ACC112 (cell line): ENCODE results near the gene PCYOX1L.

Experiments used
- H2AFZ ChIP-seq: fragments of 200-600 bp; sonication (generic); one replicate; pipeline ENCODE4 v1.6.0; 2017; ENCODE audit warnings: antibody characterized with exemption, low read length; ENCODE audit not compliant: unreplicated experiment
- H3K27ac ChIP-seq: fragments of 200-600 bp; sonication (generic); 2 replicates; pipeline ENCODE4 v1.5.1; 2014; ENCODE audit warnings: low read depth, mild to moderate bottlenecking, antibody characterized with exemption, low read length, moderate library complexity
- H3K27me3 ChIP-seq: fragments of 200-600 bp; sonication (generic); 2 replicates; pipeline ENCODE4 v1.6.1; 2014; ENCODE audit warnings: mild to moderate bottlenecking, antibody characterized with exemption, low read length, moderate library complexity, mixed read lengths; ENCODE audit not compliant: insufficient read depth
- H3K36me3 ChIP-seq: fragments of 200-600 bp; sonication (generic); 2 replicates; pipeline ENCODE4 v1.6.1; 2016; ENCODE audit warnings: mild to moderate bottlenecking, antibody characterized with exemption, low read length, moderate library complexity, mixed read lengths; ENCODE audit not compliant: insufficient read depth
- H3K4me1 ChIP-seq: fragments of 200-600 bp; sonication (generic); one replicate; pipeline ENCODE4 v1.6.1; 2016; ENCODE audit warnings: low read length, mixed read lengths; ENCODE audit not compliant: insufficient read depth, unreplicated experiment, control insufficient read depth
- H3K4me3 ChIP-seq: fragments of 200-600 bp; sonication (generic); 2 replicates; pipeline ENCODE4 v1.5.1; 2014; ENCODE audit warnings: mild to moderate bottlenecking, low read depth, low read length
- H3K79me2 ChIP-seq: fragments of 200-600 bp; sonication (generic); one replicate; pipeline ENCODE4 v1.6.0; 2016; ENCODE audit warnings: low read length; ENCODE audit not compliant: control insufficient read depth, unreplicated experiment, insufficient read depth

PCYOX1L gene

DNA sequence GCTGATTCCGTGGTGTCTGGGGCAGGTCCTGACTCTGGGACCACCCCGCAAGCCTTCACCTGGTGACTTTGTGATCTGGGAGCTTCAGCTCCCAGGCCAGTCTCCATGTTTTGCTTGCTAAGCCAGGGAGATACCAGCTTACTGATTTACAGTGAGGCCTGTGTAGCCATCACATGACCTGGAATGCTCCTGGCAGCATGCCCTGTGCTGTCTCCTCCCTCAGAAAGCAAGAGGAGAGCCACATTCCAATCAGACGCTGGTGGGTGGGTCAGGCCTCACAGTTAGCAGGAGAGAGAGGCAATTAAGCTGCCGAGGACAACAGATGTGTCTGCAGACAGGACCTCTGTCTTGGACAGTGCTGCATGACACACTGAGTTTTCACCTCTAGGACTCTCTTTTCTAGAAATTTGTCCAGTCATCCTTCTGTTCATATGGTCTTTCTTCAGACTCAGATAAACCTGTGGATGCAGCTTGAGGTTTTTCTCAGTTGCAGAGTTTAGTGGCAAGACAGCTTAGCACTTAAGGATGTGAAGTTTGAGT lies 37.0 kb upstream of the PCYOX1L start:
- H3K79me2 ChIP-seq: no peaks in the 10 kb centered on the region
- H3K4me3 ChIP-seq: no peak overlapping the region
- peak overlapping the region; percentile 59 for H2AFZ ChIP-seq
- H3K36me3 ChIP-seq: no peaks in the 10 kb centered on the region
- H3K27ac ChIP-seq: peak overlapping the region; percentile 69
- H3K27me3 ChIP-seq: no peaks in the 10 kb centered on the region
- H3K4me1 ChIP-seq: peaks cover 27% of the 10 kb centered on the region

DNA sequence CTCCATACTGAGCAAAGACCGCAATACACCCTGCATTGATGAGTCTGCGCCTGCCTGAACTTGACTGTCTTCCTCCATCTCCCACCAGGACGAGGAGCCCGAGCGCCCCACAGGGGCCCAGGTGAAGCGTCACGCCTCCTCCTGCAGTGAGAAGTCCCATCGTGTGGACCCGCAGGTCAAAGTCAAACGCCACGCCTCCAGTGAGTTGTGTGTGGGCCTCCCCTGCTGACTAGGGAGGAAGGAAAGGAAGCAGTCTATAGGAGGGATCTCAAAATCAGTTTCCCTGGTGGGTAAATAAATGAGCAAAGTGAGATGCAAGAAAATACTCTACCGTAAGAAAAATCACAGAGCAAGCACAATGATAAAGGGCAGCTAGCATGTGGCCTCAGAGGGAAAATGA lies 35.3 kb upstream of the PCYOX1L start:
- Histone ChIP-seq H3K36me3 (no peaks in the 10 kb centered on the region), H3K27ac (peak overlapping the region; percentile 86), H3K4me3 (no peak overlapping the region), H3K4me1 (peaks cover 27% of the 10 kb centered on the region), H3K79me2 (no peaks in the 10 kb centered on the region), H3K27me3 (no peaks in the 10 kb centered on the region), H2AFZ (no peak overlapping the region)

DNA sequence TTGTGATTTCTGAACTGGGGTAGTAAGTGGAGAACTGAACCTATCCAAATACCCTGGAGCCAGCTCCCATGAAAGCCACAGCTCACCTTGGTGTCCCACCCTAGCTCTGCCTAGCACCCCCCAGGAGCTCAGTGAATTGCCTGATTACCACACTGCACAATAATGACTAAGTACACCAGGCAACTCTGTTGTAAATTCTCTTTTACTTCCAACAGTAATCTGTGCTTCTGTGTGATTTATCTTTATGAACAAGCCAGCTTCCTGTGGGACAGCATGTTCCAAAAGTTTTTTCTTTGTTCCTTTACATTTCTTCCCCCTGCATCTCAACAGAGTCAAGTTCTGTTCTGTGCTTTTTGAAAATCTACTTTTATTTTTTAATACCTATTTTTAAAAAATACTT lies 34.6 kb upstream of the PCYOX1L start:
- Histone ChIP-seq H3K27me3 (no peaks in the 10 kb centered on the region), H3K36me3 (no peaks in the 10 kb centered on the region), H3K4me1 (peaks cover 27% of the 10 kb centered on the region), H2AFZ (no peak overlapping the region), H3K79me2 (no peaks in the 10 kb centered on the region), H3K27ac (peak overlapping the region; percentile 86), H3K4me3 (no peak overlapping the region)

DNA sequence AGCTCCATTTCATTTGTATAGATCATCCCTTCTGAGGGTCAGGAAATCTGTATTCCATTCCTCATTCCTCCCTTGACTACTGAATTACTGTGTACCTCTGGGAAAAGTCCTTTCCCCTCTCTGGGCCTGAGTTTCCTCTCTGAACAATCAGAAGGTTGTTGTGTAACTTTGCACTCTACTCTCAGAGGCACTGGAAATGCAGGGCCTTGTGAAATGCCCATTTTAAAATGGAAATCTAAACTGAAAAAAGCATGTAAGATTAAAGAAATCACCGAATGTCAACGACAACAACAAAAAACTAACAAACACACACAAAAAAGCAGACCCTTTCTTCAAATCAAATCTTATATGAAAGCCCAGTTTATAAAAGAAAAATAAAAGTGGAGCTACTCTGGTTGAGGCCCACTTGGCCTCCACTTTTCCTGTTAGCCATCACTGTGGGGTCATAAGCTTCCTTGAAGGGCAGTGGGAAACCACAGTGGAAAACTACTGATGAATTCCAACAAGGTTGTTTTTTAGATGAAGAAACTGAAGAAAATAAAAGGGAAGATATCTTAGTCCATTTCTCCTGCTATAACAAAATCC lies 34.1 kb upstream of the PCYOX1L start:
- no peaks in the 10 kb centered on the region for H3K79me2 ChIP-seq
- H3K27me3 ChIP-seq: no peaks in the 10 kb centered on the region
- peak overlapping the region; percentile 1 for H2AFZ ChIP-seq
- H3K4me3 ChIP-seq: no peak overlapping the region
- H3K4me1 ChIP-seq: peaks cover 27% of the 10 kb centered on the region
- H3K36me3 ChIP-seq: no peaks in the 10 kb centered on the region
- H3K27ac ChIP-seq: peak overlapping the region; percentile 86

DNA sequence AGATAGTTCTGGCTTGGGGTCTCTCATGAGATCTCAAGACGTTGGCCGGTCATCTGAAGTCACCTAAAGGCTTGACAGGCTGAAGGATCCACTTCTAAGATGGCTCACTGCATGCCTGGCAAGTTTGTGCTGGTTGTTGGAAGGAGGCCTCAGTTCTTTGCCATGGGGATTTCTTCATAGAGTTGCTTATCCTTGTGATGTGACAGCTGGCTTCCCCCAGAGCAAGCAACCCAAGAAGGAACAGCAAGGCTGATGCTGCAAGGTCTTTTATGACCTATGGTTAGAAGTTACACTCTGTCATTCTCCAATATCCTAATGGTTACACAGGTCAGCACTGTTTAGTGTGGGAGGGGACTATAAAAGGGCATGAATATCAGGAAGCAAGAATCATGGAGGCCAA lies 33.2 kb upstream of the PCYOX1L start:
- peaks cover 27% of the 10 kb centered on the region for H3K4me1 ChIP-seq
- no peak overlapping the region; the same call in 1 of the 2 replicates for H3K27ac ChIP-seq
- H2AFZ ChIP-seq: no peak overlapping the region

DNA sequence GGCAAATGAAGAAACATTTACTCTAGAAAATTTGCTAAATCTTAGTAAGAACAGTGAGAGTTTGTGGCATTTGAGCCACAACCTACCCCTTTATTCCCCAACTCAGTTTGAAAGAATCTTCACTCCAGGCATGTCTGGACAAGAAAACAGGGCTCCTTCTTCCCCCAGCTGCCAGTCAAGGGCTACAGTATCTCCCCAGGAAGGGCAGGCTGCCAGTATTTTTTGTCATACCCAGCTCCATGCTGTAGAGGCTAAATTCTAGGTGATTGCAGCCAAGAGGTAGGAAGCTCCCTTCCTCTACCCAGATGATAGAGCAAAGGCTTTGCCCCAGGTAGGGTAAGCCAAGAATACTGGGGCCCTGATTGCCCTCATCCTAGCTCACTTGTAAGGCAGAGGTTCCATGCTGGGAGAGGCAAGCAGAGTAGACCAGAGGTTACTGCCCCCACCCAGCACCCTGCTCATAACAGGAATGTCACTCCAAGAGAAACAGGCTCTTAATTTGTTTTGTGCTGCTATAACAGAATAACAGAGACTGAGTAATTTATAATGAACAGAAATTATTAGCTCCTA lies 32.6 kb upstream of the PCYOX1L start:
- Histone ChIP-seq H3K27ac (no peak overlapping the region), H3K4me1 (peaks cover 24% of the 10 kb centered on the region), H3K36me3 (no peaks in the 10 kb centered on the region), H3K79me2 (no peaks in the 10 kb centered on the region), H3K4me3 (no peak overlapping the region), H3K27me3 (no peaks in the 10 kb centered on the region), H2AFZ (no peak overlapping the region)

More for the DNA sequence above, 33.2 kb upstream of the PCYOX1L start:
- no peak overlapping the region for H3K4me3 ChIP-seq
- H3K36me3 ChIP-seq: no peaks in the 10 kb centered on the region
- no peaks in the 10 kb centered on the region for H3K79me2 ChIP-seq
- H3K27me3 ChIP-seq: no peaks in the 10 kb centered on the region

DNA sequence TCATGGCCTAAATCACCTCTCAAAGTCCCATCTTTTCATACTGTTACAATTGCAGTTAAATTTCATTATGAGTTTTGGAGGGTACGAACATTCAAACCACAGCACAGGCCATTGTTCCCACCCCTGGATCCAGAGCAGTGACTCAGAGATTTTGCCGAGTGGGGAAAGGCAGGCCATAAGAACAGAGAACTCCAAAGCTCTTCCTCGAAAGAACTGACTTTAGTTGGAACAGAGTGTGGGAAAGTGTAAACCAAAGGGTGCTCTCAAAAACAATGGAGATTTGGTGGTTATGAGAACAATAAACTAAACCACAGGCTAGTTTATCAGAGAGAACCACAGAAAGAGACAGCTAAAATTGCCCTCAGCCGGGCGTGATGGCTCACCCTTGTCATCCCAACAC lies 32.0 kb upstream of the PCYOX1L start:
- Histone ChIP-seq H2AFZ (no peak overlapping the region), H3K4me1 (peaks cover 18% of the 10 kb centered on the region), H3K4me3 (no peak overlapping the region), H3K27ac (no peak overlapping the region), H3K27me3 (no peaks in the 10 kb centered on the region), H3K79me2 (no peaks in the 10 kb centered on the region), H3K36me3 (no peaks in the 10 kb centered on the region)

DNA sequence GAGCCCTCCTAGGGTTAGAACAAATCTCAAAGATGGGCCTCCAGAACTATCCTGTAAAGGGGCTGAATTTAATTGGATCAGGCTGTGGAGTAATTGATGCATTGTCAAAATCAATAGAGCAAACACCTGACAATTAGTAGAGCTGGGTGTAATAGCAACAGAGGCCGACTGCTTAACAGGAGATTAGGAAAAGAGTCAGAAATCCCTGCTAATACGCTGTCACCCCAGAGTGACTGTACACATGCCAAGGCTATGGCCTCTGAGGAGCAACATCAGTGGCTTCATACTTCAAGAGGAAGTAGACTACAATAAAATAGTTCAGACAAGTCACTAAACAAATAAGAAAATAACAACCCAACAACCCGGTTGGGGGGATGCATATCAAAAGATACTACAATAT lies 31.2 kb upstream of the PCYOX1L start:
- Histone ChIP-seq H3K4me3 (no peak overlapping the region), H2AFZ (no peak overlapping the region), H3K79me2 (no peaks in the 10 kb centered on the region), H3K27ac (no peak overlapping the region), H3K27me3 (no peaks in the 10 kb centered on the region), H3K4me1 (peaks cover 12% of the 10 kb centered on the region), H3K36me3 (no peaks in the 10 kb centered on the region)

DNA sequence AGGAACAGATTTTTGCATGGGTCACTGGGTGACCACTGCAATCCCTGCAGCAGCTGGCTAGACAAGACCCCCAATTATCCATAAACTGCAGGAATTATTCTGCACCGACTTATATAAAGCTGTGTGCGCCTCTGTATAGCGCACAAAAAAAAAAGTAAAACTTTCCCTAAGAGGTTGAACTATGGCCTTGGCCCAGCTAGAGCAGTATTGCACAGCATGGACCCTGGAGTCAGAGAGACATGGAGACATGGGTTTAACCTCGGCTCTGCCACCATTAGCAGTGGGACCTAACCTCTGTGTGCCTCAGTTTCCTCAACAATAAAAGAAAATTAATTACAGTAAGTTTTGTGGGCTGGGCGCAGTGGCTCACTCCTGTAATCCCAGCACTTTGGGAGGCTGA lies 29.7 kb upstream of the PCYOX1L start:
- Histone ChIP-seq H3K27ac (no peak overlapping the region), H3K4me1 (peaks cover 10% of the 10 kb centered on the region), H3K36me3 (no peaks in the 10 kb centered on the region), H2AFZ (no peak overlapping the region), H3K79me2 (no peaks in the 10 kb centered on the region), H3K4me3 (no peak overlapping the region), H3K27me3 (no peaks in the 10 kb centered on the region)

DNA sequence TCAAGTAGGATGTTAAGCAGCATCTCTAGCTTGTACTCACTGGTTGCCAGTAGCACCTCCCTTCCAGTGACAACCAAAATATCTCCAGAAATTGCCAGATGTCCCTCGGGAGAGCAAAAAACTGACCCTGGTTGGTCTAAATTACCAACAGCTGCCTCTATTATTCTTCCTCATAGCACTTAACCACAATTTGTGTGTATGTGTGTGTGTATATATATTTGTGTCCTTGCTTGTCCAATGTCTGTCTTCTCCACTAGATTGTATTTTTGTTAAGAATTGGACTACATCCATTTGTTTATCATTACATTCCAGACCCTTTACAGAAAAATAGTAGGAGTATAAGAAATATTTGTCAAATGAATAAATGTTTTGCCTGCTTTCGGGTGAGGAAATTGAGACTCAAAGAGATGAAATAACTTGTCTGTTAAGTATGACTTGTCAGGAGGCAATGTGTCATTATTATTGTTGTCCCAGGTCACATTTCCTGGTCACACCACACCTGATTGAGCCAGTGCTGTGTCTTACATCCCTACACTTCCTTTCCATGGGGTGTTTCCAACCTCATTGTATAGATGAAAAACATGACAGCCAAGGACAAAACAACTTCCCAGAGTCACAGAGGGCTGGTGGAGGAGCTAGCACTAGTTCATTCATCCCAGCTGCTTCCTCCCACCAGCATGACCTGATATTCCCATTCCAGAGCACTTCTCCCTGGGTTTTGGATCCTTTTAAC lies 24.0 kb upstream of the PCYOX1L start:
- H3K27me3 ChIP-seq: no peaks in the 10 kb centered on the region
- H3K36me3 ChIP-seq: peaks cover 8% of the 10 kb centered on the region; the same call in 1 of the 2 replicates
- peak overlapping the region; percentile 58 for H3K27ac ChIP-seq

More for the DNA sequence above, 24.0 kb upstream of the PCYOX1L start:
- H3K4me1 ChIP-seq: peaks cover 28% of the 10 kb centered on the region
- H2AFZ ChIP-seq: no peak overlapping the region
- H3K4me3 ChIP-seq: no peak overlapping the region
- H3K79me2 ChIP-seq: no peaks in the 10 kb centered on the region
